DMS53 treated with DMSO at 0.1 percent for 48 hours (cell line): ENCODE results near the gene FTO.

Experiments
- DNase-seq: peaks from one replicate; lab custom pipeline; 2025; ENCODE audit not compliant: unreplicated experiment; lab: John Stamatoyannopoulos, UW

FTO gene

DNA sequence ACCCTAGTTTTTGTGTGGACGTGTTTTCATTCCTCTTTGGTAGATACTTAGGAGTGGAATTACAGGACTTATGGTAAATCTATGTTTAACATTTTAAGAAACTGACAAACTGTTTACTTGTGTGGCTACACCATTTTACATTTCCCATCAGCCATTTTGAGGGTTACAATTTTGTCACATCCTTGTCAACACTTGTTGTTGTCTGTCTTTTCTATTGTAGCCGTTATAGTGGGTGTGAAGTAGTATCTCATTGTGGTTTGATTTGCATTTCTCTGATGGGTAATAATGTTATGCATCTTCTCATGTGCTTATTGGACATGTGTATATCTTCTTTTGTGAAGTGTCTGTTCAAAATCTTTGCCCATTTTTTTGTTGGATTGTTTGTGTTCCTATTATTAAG, 4.5 kb downstream of the FTO start:
- no peak for DNase-seq

- DNase-seq, result no peak
Observed at GRCh38 chr16:53711390-53711789, 7.4 kb downstream of the FTO start.

DNA sequence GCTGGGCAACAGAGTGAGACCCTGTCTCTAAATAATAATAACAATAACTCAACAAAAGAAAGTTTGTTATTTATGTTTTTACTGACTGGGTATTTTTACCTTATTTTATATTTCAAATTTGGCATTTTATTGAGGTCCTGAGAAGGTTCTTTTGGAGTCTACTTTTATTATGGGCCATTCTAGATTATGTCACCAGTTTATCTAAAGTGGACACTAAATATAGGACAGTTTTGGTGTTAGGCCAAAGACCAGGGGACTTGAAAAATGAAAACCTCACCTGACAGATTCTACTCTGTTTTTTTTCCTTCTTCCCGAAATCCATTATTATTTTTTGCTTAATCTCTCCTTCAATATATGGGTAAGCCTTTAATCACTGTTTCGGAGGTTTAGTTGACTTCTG, 8.1 kb downstream of the FTO start:
- no peak for DNase-seq

GRCh38 chr16:53713403-53714204, 9.6 kb downstream of the FTO start:
- no peak for DNase-seq

- DNase-seq, result no peak
Observed at GRCh38 chr16:53714205-53715022, 10.5 kb downstream of the FTO start.

- DNase-seq, result no peak
Observed at GRCh38 chr16:53715023-53715384, 11.0 kb downstream of the FTO start.

DNA sequence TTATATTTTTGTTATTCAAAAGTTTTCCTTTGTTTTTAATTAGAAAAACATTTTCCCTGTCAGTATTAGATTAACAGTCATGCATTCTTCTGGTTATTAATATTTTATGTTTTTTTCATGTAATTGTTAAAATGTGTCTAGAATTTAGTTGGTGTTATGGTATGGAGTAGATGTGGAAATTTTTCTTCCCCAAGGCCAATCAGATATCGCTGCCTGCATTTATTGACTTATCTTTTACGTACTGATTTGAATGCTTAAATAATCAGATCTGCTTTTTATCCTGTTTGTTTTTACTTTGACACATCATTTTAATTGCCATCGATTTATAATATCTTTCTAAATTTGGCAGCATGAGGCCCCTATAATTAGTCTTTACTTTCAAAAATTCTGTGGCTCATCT, 13.6 kb downstream of the FTO start:
- DNase-seq, result no peak

DNA sequence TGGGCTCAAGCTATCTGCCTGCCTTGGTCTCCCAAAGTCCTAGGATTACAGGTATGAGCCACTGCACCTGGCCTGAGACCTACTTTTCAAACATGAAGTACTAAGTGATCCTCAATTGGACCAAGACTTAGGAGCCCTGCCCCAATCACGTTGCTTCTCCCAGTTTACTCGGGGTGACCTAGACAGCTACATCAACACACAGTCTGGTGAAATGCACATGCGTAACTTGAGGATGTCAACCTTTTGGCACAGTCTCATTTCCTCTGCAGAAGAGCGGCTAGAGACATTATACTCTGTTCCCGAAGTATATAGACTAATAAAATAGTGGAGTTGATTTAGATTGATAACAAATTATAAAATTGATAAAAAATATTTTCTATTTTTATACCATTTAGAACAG, 17.1 kb downstream of the FTO start:
- DNase-seq, result no peak

DNA sequence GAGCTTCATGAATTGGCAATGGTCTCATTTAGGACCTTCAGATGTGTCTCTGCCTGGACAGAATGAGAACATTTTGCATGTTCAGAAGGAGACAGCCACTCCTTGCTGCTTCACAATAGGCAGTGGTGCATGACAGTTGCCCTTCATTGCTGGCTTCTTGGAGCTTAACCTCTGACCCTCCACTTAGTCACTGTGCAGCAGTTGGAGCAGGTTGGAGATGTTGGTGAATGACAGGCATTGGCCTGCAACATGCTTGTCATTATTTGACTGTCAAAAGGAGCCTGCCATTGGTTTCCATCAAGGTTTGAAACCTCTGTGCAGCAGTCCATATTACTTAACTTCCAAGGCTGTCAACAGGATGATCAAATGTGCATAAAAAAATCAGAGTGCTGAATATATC, 22.7 kb downstream of the FTO start:
- DNase-seq, result peak; percentile 29

DNA sequence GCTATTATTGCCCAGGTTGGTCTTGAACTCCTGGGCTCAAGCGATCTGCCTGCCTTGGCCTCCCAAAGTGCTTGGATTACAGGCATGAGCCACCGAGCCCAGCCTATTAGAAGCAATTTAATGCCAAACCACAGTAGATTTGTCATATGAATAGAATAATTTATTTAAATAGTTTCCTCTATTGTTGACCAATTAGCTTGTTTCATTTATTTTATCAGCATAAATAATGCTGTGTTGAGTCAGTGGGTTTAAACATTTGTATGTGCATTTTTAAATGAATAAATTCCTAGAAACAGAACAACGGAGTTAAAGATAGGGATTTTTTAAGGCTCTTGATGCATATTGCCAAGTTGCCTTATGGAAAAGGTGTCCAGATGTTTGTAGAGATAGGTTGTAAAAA, 26.7 kb downstream of the FTO start:
- DNase-seq, result no peak

GRCh38 chr16:53732296-53732929, 28.5 kb downstream of the FTO start:
- DNase-seq, result no peak

GRCh38 chr16:53734908-53735307, 31.0 kb downstream of the FTO start:
- no peak for DNase-seq

DNA sequence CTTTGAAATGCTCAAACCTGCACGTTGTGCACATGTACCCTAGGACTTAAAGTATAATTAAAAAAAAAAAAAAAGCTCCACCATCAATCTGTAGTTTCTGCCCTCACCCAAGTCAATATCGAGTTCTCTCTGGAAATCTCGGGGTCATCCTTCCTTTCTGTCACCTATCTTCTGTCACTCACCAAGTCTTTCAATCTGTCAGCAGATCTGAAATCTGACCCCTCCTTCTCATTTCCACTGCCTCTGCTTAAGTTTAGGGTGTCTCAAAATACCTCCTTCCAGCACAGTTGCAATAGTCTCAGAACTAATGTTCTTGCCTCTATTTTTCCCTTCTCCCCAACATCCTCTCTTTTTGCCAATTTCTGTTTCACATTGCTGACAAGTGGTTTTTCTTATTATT, 32.3 kb downstream of the FTO start:
- DNase-seq, result no peak

GRCh38 chr16:53737552-53737951, 33.6 kb downstream of the FTO start:
- no peak for DNase-seq

- no peak for DNase-seq
Observed at GRCh38 chr16:53740476-53740875, 36.5 kb downstream of the FTO start.

GRCh38 chr16:53740933-53741531, 37.1 kb downstream of the FTO start:
- DNase-seq, result no peak

- no peak for DNase-seq
Observed at GRCh38 chr16:53741546-53741945, 37.6 kb downstream of the FTO start.

DNA sequence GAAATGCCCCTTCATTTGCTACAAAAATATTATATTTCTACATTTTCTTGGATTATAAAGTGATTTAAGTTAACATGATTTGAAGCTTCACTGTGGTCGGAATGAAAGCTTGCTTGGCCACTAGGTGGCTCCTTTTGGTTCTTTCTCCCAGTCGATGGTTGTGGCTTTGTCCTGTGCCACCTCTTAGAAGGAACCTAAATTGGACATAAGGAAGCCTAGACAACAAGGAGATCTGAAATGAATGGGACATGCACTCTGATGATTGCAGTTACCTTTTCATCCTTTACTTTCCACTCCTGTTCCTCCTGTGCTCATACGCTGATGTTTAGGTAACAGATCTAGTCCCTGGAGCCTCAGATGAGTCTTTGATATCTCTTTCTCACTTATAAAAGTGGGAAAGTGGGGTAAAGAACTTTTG, 39.2 kb downstream of the FTO start:
- peak; percentile 13 for DNase-seq

GRCh38 chr16:53744449-53744848, 40.5 kb downstream of the FTO start:
- peak; percentile 52 for DNase-seq

DNA sequence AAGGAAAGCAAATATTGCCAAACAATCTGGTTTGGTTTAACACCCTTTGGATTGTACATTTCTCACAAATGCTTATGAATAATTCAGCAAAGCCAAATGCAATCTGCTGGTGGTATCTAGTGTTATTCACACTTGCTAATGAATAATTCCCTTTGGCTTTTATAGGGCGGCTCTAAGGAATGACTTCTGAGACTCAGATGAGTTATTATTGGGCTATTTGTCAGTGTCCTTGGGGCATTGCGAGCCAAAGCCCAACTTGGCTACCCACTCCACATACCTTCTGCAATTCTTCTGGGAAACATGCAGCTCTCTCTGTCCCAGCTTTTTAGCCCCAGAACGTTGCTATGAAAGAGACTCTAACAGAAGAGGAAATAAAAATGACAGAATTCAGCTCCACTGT, 41.1 kb downstream of the FTO start:
- DNase-seq, result no peak

GRCh38 chr16:53745753-53746266, 41.9 kb downstream of the FTO start:
- DNase-seq, result no peak
